Renal cortical epithelial cell (primary cell): ENCODE data around the gene RARS1. TPM values are rescaled to one million over a fixed set of nuclear protein-coding genes. Genes with fewer than 3 reads are reported as not detected.

Source experiments
- DNase-seq: peaks from one replicate; pipeline ENCODE4 v3.0.0-alpha.2; 2011; ENCODE audit warnings: low read depth
- total RNA-seq: library from RNA; depleted of rRNA; stranded (reverse); fragments of >200 nt; gene quantifications from 2 replicates; pipeline ENCODE4 v1.2.3, GENCODE V29; 2014

The RARS1 gene
- total RNA-seq, 1 donor from 2014 or later = 153 TPM

DNA sequence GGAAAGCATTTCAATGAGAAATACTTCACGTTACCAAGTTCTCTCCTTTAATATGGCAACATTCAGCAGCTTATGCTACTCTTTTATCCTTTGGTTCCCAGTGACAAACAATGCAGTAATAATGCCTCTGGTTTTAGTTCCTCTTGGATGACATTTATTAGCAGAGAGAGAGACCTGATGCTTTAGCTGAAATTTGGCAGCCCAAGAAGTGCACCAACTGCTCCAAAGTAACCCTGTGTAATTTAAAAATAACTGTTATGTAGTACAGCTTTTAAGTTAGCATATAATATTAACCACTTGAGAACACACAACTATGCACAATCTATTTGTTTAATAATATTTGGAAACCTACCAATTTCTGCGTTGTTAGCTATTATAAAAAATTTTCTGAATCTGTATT, 71.1 kb downstream of the RARS1 start:
- no peak for DNase-seq

DNA sequence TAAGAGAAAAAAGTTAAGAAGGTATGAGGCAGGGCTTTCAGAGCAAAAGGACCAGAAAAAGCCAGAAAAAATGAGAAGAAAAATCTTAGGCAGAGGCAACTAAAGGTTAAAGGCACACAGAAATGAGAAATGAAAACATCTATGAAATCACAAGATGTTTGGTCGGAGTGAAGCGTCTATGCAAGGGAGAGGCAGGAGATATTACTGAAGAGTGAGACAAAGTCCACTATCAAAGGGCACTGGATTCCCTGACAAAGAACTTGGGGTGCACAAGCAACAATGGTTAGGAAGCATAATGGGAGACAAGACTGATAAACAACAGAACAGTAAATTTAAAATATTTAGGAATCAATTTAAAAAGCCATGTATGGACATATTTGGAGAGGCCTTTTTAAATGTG, 76.0 kb downstream of the RARS1 start:
- no peak for DNase-seq

DNA sequence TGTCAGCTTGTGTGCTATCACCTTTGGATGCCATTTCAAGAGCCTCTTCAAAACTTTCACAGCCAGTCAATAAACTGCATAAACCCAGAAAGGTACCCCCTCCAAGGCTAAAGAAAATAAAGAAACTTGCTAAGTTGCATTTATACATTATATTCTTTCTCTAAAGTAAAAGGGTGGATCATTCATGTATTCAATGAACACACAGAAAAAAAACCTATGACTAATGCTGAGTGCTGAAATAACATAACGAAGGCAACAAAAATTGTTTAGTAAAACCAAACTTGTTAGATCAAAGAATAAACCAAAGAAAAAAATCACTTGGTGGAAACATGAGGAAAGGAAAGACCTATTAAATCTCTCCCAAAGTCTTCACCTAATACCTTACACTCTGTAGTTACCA, 77.7 kb downstream of the RARS1 start:
- no peak for DNase-seq

DNA sequence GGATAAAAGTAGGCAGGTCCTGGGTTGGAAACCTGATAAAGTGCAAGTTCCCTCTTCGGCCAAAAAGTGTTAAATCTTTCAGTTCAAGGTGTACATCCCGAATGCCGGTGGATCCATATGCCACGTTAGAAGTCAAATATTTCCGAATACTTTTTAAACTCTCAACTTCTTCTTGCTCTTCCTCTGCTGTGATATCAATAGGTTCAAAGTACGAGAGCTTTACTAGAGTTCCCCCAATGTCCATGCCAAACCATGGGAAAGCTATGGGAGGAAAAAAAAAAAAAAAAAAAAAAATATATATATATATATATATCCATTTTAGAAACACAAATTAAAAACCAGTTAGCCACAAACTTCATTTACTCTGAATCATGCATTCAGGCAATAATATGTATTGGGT, 82.5 kb downstream of the RARS1 start:
- no peak for DNase-seq

Other genes with a start within 250 kb of the RARS1 start
- gene WWC1, start 194.8 kb upstream of the RARS1 start, total RNA-seq = 173 and 319 TPM in 2 replicates
- 0.30 and 0.35 TPM in 2 replicates for gene FBLL1, start 42.8 kb downstream of the RARS1 start, total RNA-seq
- 62.7 and 84.7 TPM in 2 replicates for gene PANK3, start 92.9 kb downstream of the RARS1 start, total RNA-seq